NCI-H146 (cell line): ENCODE data around the gene CNN3.

Source experiments
- DNase-seq: peaks from one replicate; lab custom pipeline; 2025; lab: John Stamatoyannopoulos, UW

CNN3 gene

GRCh38 chr1:94926915-94927404 lies at the start of gene CNN3:
Gene CNN3 (minus strand): TSS chr1:94927110. CDS start chr1:94926894, 216 bp downstream.
- peak; percentile 95 for DNase-seq

- DNase-seq = no peak
Observed at GRCh38 chr1:94974824-94975223, 47.9 kb upstream of the CNN3 start.

- DNase-seq = no peak
Observed at GRCh38 chr1:94974241-94974640, 47.3 kb upstream of the CNN3 start.

DNA sequence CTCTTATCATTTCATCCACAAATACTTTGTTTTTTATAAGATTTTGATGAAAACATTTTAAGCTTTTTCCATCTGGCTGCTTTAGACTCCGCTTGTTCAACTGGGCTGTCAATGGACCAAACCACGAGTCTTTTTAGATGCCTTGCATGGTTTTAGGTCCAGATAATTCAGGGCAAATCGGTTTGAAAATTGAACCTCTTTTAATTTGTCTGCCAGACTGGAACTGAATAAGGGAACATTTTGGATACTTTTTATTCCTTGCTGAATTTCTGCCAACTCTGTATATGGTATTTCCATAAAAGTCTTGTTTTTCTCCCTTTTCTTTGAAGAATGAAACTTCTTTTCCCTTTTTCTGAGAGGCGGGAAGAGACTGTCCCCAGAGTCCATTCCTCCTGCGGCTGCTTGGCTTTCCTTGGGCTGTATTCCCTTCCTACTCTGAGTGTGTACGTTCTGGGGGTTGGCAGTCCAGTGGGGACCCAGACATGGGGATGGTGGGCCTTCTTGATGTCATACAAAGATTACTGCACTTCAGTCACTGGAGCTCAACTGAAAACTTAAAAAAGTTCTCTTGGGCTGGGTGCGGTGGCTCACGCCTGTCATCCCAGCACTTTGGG lies 46.5 kb upstream of the CNN3 start:
- no peak for DNase-seq

DNA sequence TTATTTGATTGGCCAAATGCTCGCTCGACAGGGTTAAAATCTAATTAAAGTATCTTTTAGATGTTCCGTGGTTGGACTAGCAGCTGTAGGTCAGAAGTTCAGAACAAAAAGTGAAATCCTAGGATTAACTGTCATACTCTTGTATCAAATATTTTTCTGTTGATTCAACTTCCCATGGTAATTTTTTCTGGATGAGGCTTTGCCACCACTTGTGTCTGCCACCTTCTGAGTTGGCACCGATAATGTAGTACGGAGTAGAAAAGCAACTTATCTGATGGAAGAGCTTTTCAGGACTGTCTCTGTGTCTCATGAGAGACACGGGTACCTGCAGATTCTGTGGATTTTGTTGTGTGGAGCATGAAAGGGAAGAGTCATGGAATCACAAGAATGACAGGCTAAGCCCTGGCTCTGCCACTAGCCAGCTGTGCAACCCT lies 44.6 kb upstream of the CNN3 start:
- no peak for DNase-seq

DNA sequence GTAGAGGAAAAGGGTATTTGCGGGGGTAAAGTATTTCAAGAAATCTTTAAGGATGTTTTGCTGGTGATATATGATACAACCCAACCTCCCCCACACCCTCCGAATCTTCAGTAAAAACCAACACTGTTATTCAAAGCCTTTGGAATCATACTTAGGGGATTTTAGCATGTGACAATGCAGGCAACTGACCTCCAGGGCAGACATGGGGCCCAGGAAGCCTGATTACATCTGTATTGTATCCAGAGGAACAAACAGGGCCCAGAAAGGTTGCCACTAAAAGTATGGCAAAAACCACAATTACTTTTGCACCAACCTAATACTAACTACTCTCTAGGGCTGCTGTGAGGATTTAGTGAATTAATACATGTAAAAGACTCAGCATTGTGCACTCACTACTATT lies 43.9 kb upstream of the CNN3 start:
- no peak for DNase-seq

DNA sequence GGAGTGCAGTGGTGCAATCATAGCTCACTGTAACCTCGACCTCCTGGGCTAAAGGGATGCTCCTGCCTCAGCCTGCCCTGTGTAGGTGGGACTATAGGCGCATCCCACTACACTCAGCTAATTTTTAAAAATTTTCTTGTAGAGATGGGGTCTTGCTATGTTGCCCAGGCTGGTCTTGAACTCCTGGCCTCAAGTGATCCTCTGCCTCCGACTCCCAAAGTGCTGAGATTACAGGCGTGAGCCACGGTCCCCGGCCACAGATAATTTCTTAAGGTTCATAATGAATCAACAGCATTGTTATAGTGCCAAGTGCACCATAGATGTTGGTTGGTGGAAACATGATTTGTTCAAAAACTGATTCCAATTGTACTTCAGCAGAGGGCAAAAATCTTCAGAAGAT lies 42.2 kb upstream of the CNN3 start:
- no peak for DNase-seq

- DNase-seq = no peak
Observed at GRCh38 chr1:94966033-94966432, 39.1 kb upstream of the CNN3 start.

- DNase-seq = no peak
Observed at GRCh38 chr1:94963864-94964263, 37.0 kb upstream of the CNN3 start.

DNA sequence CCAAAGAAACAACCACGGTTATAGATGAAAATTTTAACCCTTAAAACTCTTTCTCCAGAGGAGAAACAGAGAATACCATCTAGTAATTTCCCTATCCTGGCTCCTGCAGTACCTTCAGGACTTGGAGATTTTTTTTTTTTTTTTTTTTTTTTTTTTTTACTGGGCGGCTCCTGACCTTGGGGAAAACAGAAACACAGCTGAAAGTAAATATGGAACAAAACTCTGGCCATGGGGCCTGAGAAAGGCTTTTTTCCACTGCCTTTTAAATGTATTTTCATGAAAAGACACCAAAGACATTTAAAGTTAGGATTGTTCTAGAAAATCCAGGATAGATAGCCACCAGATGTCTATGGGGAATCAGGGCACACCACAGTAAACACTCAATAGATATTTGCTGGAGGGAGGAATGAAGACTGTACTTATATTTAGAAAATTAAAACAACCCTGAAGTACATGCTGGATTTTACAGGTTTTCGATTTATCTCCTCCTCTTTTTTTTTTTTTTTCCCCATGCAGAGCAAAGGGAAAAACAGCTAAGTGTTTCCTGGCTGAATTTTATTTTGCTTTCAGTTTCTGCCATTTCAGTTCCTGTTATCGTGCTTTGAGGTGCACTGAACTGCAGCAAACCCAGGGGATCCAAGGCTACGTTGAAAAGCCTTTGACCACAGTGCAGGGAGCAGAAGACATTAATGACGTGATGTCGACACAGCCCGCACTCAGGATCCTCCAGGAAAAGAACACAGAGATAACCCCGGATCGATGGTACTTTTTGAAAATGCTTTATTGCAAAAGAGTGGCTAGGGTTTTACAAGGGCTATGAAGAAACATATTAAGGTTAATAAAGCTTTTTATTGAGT lies 35.7 kb upstream of the CNN3 start:
- no peak for DNase-seq

DNA sequence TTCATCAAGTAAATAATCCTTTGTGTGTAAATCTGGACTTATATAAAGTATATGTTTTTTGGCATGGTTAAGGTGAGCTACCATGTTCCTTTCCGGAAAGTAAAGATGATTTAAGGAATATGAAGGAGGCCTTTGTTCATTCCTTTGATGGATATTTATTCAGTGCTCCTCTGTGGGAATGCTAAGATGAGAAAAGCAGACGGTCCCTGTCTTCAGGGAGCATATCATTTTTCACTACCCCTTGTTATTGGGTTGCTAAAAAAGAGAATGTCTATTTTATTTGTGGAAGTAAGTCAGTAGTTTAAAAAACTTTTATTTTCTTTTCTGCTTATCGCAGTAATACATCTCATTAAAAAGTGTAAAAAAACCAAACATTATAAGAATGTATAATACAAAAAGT lies 35.1 kb upstream of the CNN3 start:
- no peak for DNase-seq

DNA sequence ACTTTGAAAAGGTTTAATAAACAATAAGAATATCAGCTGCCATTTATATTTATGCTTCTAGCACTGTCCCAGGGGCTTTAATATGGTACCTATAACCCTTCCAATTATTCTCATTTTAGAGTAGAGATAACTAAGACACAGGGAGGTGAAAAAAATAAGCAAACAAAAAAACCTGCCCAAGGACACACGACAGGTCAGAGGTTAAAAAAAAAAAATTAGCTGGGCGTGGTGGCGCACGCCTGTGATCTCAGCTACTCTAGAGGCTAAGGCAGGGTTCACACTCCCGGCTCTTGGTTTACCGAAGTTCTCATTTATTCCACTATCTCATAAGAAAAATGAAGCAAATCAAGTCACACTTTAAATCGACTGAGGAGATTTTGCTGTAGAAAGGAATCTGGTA lies 34.7 kb upstream of the CNN3 start:
- DNase-seq = no peak

- no peak for DNase-seq
Observed at GRCh38 chr1:94958081-94958480, 31.2 kb upstream of the CNN3 start.

GRCh38 chr1:94955767-94956632 lies 29.1 kb upstream of the CNN3 start:
- no peak for DNase-seq

DNA sequence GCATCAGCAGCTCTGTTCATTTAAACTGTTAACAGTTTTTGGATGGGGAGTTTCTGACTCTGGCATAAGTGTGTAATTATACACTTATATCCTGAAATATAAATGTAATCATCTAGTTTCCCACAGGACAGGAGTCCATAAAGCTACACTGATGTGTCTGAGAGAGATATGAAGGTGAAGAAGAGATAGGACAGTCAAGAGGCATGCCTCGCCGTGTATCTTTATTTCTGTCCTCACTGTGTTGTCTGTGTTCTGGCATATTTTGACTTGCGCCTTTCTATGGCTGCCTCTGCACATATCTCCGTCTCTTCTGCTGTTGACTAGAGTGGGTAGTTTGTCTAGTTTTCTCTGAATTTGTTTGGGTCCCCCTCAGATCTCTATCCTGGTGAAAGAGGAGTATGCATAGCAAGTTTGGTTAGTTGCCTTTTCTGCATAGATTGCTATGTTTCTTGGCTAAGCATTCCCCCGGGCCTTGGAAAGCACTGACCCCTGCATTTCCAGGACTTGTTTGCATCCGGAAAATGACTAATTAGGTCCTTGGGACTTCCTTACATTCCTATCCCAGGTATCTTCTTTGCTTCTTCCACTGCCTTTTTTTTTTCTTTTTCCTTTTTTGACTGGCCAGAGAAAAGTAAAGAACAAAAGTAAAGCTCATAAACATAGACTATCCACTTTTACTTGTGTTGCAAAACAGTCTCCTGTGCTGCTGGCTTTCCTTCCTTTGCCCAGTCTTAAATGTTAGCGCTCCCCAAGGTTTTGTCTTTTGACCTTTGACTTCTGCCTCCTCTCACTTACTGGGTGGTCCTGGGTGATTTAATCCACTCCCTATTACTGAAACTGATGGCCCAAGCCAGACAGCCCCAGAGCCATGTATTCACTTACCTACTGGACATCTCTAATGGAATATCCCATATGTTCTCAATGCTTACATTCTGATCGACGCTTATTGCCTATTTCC lies 27.6 kb upstream of the CNN3 start:
- DNase-seq = no peak

GRCh38 chr1:94953746-94954145 lies 26.8 kb upstream of the CNN3 start:
- DNase-seq = no peak

DNA sequence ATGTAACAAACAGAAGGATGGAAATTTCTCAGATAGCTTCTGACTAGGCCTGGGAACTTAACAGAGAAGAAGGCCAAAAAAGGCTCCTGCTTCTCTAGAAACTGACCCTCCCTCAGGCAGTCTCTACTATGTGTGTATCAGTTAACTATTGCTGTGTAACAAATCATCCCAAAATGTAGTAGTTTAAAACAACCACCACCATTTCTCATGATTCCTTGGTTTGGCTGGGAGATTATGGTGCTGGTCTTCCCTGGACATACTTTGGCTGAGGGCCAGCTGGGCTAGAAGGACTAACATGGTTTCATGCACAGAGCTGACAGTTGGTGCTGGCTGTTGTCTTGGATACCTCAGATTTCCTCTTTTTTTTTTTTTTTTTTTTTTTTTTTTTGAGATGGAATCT lies 26.2 kb upstream of the CNN3 start:
- DNase-seq = no peak

- no peak for DNase-seq
Observed at GRCh38 chr1:94952539-94952938, 25.6 kb upstream of the CNN3 start.

GRCh38 chr1:94951509-94952208 lies 24.7 kb upstream of the CNN3 start:
- no peak for DNase-seq

DNA sequence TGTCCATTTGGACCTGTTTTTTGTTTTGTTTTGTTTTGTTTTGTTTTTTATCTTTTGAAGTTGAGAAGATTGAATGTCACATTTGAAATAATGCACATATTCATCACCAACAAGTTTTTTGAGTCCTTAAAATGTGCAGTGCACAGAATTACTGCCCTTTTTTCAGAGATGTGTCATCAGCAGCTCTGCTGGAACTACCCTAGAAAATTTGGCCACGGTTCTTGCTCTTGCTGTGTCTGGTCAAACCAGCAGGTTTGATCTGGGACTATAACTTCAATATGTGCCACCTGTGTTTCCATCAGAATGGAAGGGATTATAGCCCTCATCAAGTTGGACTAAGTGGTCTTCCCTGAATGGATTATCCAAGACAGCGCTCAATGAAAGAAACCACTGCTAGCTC lies 24.1 kb upstream of the CNN3 start:
- DNase-seq = no peak
